Amniotic epithelial cell (primary cell): ENCODE data around the gene LILRB2.
"Not testable (repeated sequence)": the region's sequence is repeated elsewhere in the genome, so short reads cannot be mapped to it uniquely, and the experiment has no call there.

Experiments used
- DNase-seq: peaks from one replicate; pipeline ENCODE4 v3.0.0-alpha.2; 2010; ENCODE audit warnings: low read depth

The LILRB2 gene

DNA sequence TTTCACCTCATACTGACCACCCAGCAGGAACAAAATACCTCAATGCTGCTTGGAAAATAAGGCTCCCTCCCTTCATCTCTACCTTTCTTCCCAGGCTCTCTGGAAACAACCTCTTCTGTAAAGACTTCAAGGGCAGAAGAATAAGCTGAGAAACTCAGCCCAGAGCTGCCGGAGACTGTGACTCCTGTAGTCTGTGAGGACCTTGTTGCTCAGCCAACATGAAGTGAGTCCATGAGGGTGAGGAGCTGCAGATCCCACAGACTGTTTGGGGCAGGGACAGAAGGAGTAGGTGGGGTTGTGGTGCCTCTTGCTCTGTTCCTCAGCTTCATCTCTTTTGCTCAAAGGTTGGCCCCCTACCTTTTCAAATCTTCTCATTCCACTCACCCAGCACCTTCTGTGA lies 24.2 kb upstream of the LILRB2 start:
- DNase-seq: no peak

DNA sequence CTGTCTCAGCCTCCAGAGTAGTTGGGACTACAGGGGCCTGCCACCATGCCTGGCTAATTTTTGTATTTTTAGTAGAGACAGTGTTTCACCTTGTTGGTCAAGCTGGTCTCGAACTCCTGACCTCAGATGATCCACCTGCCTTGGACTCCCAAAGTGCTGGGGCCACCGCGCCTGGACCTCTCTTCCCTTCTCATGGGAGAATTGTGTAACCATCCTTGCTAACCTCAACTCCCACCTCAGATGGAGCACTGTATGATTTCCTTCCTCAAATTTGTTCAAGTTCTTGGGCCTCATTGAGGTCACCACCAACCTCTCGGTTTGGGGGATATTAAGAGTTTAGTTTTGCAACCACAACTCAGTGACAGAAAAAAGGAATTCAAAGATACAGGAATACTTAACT lies 21.3 kb upstream of the LILRB2 start:
- DNase-seq: no peak

DNA sequence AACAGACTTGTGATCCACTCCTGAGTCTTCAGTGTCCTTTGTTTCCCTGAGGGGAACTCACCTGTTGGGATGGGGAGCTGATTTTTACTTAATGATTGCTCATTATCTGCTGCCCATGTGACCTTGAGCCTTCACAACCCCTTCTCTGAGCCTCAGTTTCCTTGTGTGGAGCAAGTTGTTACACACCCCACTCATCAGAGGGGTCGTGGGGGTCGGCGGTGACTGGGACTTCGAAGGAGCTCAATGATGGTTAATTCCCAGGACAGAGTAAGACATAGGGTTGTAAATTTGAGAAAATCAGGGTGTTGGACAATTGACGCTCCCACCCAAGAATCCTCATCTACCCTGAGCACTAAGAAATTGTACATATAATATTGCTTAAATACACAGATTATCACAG lies 18.6 kb upstream of the LILRB2 start:
- no peak for DNase-seq

DNA sequence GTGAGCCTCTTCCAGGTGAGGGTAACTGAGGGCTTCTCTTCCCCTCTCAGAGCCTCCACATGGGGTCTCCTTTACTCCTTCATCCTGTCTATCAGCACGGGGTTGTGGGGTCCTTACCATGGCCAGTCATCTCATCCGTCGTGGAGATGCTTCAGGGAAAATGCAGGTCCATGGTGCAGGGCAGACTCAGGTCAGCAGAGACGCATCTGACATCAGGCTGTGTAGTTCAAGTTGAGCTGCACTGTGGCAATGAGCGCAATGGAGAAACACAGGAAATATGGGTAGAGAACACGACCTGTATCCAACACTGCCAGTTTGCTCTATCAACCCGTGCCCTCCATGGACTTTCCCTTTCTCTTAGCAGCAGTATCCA lies 18.2 kb upstream of the LILRB2 start:
- DNase-seq: no peak

DNA sequence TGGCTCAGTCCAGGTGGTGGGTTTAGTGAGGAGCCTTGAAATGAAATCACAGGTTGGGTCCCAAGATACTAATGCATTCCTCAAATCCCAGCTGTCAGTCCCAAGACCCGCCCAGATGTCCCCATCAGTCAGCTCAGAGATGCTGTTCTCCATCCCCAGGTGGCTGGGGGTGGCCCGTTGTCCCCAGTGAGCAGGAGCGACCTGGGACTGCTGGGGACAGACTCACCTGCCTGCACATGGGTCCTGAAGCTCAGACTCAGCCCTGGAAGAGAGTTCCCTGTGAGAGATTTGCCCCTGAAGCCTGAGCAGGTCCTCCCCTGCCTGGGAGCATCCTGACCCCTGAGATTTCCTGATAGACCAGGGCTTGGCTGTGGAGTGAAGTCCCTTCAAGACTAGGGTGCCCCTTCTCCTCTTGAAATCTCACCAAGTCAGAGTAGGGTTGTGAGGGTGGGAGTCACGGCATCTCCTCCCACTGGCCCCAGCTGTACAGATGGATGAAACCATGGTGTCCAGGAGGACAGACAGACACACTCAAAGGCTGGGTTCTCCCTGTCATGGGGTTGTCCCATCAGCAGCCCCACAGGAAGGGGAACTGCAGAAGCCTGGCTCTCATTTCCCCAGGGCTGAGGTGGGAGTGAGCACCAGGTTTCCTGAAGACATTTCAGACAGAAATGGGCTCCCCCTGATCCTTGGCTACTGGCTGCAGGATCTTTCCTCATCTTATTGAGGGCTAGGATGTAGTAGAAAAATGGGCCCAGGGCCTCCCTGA lies 17.6 kb upstream of the LILRB2 start:
- no peak for DNase-seq

DNA sequence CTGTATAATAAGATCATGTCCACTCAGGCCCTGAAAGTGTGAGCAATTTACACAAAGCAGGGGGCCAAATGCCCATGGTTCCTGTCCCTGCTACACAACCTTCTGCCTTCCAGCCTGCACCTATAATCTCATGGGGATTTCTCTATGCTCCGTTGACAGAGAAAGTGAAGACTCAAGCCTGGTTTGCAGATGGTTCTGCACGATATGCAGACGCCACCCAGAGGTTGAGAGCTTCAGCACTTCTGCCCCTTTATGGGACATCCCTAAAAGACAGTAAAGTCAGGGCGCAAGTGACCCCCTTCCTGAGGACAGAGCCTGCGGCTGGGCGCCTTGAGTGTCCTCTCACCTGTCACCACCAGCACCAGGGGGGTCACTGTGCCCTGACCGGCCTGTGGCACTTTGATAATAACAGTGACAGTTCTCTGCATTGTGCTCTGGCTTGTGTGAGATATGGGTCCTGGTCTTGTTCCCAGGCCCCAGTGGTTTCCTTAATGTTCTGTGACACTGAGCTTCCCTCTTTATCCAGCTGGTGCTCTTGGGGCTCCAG lies 16.9 kb upstream of the LILRB2 start:
- DNase-seq: no peak

DNA sequence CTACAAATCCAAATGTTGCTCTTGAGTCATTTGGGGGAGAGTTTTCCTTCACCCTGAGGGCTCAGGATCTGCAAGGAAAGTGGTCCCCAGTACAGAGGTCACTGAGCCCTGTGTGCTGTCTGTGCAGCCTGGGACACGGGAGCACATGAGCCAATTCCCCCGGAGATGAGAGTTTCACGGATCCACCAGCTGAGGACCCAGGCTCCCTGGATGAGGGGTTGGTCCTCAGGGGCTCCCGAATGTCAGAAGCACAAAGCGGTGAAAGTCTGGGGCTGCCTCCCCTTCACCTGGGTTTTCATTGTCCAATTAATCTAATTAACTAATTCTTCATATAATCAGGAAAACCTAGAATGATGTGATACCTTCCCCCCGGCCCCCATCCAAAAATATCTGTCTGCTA lies 13.6 kb upstream of the LILRB2 start:
- no peak for DNase-seq

DNA sequence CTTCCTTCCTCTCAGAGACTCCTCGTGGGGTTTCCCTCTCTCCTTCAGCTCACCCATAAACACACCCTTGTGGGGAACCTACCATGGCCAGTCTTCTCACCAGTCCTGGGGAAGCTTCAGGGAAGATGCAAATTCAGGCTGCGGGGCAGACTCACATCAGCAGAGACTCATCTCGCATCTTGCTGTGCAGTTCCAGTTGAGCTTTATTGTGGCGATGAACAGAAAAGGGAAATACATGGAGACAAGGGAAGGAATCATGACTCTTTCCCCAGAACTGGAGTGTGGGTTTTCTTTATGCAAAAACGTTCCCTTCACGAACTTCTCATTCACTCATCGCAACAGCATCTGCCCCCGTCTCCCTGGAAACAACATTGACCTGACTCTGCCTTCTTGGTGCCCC lies 8.2 kb upstream of the LILRB2 start:
- DNase-seq: not testable (repeated sequence)

DNA sequence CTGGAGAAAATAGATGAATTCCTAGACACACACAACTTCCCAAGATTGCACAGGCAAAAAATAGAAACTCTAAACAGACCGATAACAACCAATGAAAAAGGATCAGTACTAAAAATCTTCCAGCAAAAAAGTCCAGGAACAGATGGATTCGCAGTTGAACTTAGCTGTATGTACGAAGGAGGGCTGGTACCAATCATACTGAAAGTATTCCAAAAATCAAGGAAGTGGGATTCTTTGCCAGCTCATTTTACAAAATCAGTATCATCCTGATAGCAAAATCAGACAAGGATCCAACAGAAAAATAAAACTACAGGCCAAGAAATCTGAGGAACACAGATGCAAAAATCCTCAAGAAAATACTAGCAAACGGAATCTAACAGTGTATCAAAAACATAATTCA lies 6.5 kb upstream of the LILRB2 start:
- peak; percentile 12 for DNase-seq

DNA sequence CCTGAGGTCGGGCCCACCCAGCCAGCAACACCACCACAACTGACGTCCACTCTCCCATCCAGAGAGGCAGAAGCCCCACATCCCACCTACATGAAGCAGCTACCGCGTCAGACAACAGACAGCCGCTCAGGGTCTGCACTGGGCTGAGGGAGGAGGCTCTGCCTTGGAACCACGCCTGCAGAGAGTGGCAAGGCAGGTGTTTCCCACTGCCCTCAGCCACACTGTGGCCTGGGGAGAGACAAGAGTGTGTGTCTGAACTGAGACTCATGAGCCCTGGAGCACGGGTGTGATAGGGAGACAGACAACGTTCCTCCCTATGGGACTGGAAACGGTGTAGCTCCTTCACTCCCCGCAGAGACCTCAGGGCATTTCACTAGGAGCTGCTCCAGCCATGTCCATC lies 5.4 kb upstream of the LILRB2 start:
- DNase-seq: not testable (repeated sequence)

DNA sequence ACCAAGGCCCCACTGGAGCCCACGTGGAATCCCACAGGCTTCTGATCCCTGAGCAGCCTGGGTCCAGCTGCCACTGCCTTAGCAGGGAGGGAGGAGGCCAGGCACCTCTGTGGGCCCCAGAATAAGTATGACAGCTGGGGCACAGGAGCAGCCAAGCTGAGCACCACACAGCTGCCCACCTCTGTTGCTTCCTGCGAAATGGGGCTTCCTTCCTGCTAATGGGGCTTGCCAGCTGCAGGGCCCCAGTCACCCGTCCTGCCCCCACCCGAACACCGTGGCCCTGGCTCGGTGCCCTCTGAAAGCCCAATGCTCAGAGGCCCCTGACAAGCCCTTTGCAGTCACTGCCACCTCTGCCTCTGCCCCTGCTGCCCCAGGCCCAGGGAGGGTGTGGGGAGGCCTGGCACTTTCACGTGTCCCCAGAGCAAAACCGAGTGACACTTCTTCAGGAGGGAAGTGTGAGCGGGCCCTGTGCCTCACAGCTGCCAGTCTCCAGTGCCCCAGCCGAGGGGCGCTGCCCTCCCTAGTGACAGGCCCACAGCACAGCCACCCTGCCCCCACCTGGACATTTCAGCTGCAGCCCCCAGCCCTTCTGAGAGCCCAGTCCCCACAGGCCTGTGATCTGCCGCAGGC lies 4.6 kb upstream of the LILRB2 start:
- DNase-seq: not testable (repeated sequence)

DNA sequence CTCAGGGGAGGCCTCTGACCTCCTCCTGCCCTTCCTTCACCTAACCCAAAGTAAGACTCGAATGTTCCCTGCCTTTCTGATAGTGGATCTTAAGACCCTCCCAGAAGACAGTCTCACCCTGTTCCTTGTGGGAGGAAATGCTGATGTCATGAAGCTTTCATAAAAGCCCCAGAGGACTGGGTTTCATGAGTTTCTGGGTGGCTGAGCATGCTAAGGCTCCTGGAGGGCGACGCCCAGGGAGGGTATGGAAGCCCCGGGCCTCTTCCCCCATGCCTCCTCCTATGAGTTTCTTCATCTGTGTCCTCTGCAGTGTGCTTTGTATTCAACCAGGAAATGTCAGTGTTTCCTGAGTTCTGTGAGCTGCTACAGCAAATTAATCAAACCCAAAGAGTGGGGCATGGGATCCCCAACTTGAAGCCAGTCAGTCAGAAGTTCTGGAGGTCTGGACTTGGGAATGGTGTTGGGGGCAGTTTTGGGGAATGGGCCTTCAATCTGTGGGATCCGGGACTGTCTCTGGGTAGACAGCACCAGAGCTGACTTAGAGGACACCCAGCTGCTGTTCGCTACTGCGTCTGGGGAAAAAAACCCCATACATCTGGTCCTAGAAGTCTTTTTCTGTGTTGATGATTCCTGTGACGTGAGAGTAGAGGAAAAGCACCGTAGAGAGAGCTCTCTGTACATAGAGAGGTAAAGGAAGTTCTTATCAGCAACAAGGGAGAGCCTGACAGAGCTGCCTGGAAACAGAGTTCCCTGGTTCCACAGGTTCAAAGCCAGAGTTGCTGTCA lies 2.0 kb upstream of the LILRB2 start:
- no peak for DNase-seq

DNA sequence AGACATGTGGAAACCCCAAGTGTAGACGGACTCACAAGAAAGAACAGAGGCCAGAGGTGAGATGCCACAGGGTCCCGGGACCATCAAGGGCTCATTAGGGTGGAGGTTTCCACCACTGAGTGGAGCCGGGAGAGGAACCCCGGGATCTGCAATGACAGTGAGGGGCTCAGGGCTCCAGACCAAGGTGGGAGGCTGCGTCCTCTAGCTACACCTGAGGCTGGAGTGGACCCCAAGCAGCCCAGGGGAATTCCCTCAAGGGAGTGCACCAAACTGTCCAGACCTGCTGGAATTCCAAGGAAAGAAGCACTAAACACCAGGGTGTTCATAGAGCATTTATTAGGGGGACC lies 792 bp upstream of the LILRB2 start:
- DNase-seq: not testable (repeated sequence)

DNA sequence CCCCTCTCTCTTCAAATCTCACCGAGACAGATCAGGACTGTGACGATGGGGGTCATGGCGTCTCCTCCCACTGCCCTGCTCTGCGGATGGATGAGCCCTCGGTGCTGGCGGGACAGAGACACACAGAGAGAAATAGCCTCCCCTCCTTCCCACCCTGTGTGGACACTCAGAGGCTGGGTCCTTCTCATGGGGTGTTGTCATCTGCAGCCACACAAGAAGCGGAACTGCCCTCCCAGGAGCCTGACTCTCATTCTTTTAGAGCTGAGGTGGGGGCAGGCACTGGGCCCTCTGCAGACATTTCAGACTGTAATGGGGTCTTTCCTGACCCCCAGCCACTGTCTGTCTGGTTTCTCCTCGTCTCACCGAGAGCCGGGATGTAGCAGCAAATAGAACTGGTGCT lies 469 bp downstream of the LILRB2 start:
- not testable (repeated sequence) for DNase-seq

DNA sequence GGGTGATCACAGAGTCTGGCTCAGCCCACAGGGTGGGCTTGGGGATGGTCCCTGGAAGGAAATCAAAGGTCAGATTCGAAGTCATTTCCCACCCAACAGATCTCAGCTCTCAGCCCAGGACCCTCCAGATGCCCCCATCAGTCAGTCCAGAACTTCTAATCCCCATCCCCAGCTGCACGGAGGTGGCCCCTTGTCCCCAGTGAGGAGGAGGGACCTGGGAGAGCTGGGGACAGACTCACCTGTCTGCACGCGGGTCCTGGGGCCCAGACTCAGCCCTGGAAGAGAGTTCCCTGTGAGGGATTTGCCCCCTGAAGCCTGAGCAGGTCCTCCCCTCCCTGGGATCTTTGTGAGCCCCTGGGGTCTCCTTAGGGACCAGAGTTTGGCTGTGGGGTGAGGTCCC lies 885 bp downstream of the LILRB2 start:
- DNase-seq: not testable (repeated sequence)

DNA sequence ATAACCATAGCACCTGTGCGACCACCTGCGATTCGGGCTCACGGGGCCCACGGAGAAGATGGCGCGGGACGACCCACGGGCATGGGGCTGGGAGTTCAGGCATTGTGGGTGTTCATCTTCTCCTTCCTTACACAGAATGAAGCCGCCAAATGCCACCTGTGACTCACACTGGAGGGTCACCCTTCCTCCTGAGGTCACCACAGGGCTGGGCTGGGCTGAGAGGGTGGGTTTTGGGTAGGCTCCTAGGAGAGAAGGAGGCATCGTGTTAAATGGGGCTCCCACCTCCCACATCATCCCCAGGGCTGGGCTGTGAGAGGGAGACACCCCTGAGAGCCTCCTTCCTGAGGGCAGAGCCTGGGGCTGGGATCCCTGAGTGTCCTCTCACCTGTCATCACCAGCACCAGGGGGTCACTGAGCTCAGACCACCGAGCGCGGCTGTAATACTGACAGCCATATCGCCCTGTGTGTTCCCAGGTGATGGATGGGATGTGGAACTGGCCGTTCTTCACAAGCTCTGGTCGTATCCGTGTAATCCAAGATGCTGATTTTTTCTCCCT lies 1.4 kb downstream of the LILRB2 start:
- no peak for DNase-seq

DNA sequence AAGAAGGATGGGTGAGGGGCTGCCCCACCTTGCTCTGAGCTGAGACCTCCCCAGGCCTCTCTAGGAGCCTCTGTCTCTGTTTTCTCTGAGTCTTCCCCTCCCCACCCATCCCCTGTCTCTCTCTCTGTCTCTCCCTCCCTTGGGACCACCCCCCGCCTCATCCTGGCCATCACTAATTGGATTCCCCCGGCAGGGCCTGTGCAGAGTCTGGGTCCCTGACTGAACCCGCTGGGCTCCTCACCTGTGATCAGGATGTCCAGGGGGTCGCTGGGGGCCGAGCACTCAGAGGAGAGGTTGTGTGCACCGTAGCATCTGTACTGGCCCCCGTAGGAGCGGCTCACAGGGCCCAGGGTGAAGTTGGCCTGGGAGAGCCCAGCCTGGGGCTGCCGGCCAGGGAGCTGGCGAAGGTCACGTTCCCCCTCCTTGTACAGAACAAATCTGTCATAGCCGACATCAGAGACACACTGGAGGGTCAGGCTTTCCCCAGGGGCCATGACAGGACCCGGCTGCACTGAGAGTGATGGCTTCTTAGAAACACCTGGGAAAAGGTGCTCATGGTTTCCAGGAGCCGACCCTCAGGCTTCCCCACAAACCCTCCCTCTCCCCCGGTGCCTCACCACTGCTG lies 2.2 kb downstream of the LILRB2 start:
- DNase-seq: not testable (repeated sequence)

DNA sequence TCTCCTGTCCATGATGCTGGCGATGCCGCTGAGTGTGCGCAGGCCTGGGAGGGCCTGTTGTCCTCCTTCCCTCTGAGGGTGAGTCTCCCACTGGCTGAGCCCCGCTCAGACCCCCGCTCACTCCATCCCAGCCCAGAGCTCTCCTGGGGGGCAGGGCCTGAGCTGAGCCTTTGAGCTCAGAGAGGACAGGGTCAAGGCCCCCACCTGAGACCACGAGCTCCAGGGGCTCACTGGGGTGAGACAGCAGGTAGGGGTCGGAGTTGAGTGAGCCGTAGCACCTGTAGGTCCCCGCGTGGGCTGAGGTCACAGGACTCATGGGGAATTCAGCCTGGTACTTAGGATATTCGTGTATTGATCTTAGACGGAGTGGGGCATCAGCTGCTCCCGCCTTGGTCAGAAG lies 2.9 kb downstream of the LILRB2 start:
- not testable (repeated sequence) for DNase-seq

DNA sequence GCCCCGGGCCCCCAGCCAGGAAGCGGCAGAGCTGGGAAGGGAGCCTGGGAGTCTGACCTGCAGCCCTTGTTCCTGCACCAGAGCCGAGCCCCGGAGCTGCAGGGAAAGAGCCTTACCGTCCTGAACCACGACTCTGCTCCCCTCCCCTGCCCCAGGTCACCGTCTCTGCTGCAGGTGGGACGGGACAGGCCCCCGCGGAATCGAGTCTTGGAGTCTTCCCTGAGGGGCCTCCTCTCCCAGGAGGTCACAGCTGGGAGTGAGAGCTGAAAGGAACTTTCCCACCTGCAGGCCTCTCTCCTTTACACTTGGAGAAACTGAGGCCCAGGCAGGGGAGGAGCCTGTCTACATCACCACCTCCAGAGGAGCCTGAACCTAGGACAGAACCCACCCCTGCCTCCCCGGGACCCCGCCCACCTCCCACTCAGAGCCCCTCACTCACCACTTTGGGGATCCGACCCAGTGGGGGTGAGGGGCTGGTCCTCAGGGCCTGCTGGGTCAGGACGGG lies 3.7 kb downstream of the LILRB2 start:
- not testable (repeated sequence) for DNase-seq

DNA sequence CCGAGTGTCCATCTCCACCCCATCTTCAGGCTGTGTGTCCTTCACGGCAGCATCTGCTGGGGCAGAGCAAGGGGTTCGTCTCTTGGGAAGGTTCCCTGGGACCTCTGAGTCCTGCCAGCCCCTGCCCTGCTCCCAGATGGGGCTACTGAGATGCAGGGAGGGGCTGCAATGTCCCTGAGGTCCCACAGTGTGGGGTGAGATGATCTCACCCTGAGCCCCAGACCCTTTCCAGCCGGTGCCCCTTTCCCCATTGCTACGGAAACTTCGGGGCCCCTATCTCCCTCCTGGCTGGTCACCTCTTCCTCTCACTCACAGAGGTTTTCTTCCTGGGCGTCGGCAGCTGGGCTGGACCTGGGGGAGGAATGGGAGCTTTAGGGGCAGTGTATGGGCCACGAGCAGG lies 5.0 kb downstream of the LILRB2 start:
- no peak for DNase-seq

DNA sequence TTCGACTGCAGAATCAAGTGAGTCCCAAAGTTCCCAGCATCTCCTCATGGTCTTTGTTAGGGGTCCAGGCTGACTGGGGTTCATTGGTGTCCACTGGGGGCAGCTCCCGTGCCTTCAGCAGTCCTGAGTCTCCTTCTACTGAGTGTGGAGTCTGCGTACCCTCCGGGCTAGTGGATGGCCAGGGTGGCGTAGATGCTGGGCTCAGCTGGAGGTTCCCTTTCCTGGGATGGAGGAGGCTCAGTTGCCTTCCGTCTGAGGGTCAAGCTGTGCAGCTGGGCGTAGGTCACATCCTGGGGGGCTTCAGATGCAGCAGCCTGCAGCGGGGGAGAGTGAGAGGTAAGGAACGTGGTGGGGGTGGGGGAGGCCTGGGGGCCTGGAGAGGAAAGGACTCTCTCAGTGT lies 6.4 kb downstream of the LILRB2 start:
- not testable (repeated sequence) for DNase-seq

DNA sequence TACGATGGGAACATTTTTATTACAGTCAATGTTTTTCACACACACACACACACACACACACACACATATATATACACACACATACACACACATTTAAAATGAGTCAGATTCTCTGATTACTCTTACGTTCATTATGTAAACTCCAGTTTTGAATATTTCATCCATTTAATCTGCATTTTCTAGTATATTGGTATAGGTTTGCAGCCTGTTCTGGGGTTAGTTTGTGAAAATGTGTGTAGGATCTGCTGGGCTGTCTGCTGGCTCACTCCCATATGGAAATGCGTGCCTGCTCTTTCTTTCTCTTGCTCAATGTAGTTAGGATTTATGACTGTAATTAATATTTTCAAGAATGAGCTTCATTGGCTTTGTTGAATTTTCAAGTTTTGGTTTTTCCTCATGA lies 7.1 kb downstream of the LILRB2 start:
- no peak for DNase-seq
